HEK293 (cell line): ENCODE measurements around the gene PATL2.

Experiments
- BCL11A ChIP-seq: fragments of 450-650 bp; formaldehyde crosslinking; IDR thresholded peaks from 2 replicates; pipeline ENCODE4 v1.5.1; 2016; ENCODE audit warnings: low read depth, missing biosample characterization, missing genetic modification characterization
- BCL6B ChIP-seq: fragments of 450-650 bp; formaldehyde crosslinking; IDR thresholded peaks from 2 replicates; pipeline ENCODE4 v1.5.1; 2017; ENCODE audit warnings: missing biosample characterization, missing genetic modification characterization
- GFI1B ChIP-seq: fragments of 450-650 bp; formaldehyde crosslinking; IDR thresholded peaks from 2 replicates; pipeline ENCODE4 v1.5.1; 2016; ENCODE audit warnings: missing biosample characterization, missing genetic modification characterization
- GLIS2 ChIP-seq: fragments of 450-650 bp; formaldehyde crosslinking; IDR thresholded peaks from 2 replicates; pipeline ENCODE4 v1.5.1; 2016; ENCODE audit warnings: missing biosample characterization, missing genetic modification characterization
- KLF1 ChIP-seq: fragments of 450-650 bp; formaldehyde crosslinking; IDR thresholded peaks from 2 replicates; pipeline ENCODE4 v1.5.1; 2016; ENCODE audit warnings: missing biosample characterization, missing genetic modification characterization
- KLF10 ChIP-seq: fragments of 450-650 bp; IDR thresholded peaks from 2 replicates; pipeline ENCODE4 v1.5.1; 2018; ENCODE audit warnings: missing biosample characterization, mild to moderate bottlenecking, missing genetic modification characterization
- PBX3 ChIP-seq: sonication (generic); formaldehyde crosslinking; IDR thresholded peaks from 2 replicates; pipeline ENCODE4 v1.8.1; 2022; ENCODE audit warnings: mild to moderate bottlenecking, moderate library complexity, missing genetic modification reagents
- TRIM28 ChIP-seq: IDR thresholded peaks from 2 replicates; pipeline ENCODE4 v1.6.1; 2011; ENCODE audit warnings: low read length, control low read depth, borderline replicate concordance
- ZBTB17 ChIP-seq: fragments of 450-650 bp; formaldehyde crosslinking; IDR thresholded peaks from 2 replicates; pipeline ENCODE4 v1.5.1; 2016; ENCODE audit warnings: missing biosample characterization, missing genetic modification characterization
- ZBTB20 ChIP-seq: fragments of 450-650 bp; formaldehyde crosslinking; IDR thresholded peaks from 2 replicates; pipeline ENCODE4 v1.5.1; 2016; ENCODE audit warnings: missing biosample characterization, missing genetic modification characterization
- ZNF133 ChIP-seq: fragments of 450-650 bp; formaldehyde crosslinking; IDR thresholded peaks from 2 replicates; pipeline ENCODE4 v1.5.1; 2016; ENCODE audit warnings: missing biosample characterization, missing genetic modification characterization
- ZNF138 ChIP-seq: fragments of 450-650 bp; formaldehyde crosslinking; IDR thresholded peaks from 2 replicates; pipeline ENCODE4 v1.5.1; 2016; ENCODE audit warnings: missing biosample characterization, missing genetic modification characterization, borderline replicate concordance
- ZNF140 ChIP-seq: fragments of 450-650 bp; formaldehyde crosslinking; IDR thresholded peaks from 2 replicates; pipeline ENCODE4 v1.5.1; 2016; ENCODE audit warnings: missing biosample characterization, missing genetic modification characterization
- ZNF169 ChIP-seq: fragments of 450-650 bp; formaldehyde crosslinking; IDR thresholded peaks from 2 replicates; pipeline ENCODE4 v1.5.1; 2016; ENCODE audit warnings: missing biosample characterization, missing genetic modification characterization
- ZNF18 ChIP-seq: fragments of 450-650 bp; formaldehyde crosslinking; IDR thresholded peaks from 2 replicates; pipeline ENCODE4 v1.5.1; 2016; ENCODE audit warnings: missing biosample characterization, missing genetic modification characterization
- ZNF19 ChIP-seq: fragments of 450-650 bp; formaldehyde crosslinking; IDR thresholded peaks from 2 replicates; pipeline ENCODE4; 2016; ENCODE audit warnings: missing biosample characterization, missing genetic modification characterization, low read depth
- ZNF2 ChIP-seq: fragments of 450-650 bp; formaldehyde crosslinking; IDR thresholded peaks from 2 replicates; pipeline ENCODE4 v1.5.1; 2016; ENCODE audit warnings: missing biosample characterization, missing genetic modification characterization
- ZNF211 ChIP-seq: fragments of 450-650 bp; formaldehyde crosslinking; IDR thresholded peaks from 2 replicates; pipeline ENCODE4 v1.5.1; 2016; ENCODE audit warnings: low read depth, missing biosample characterization, missing genetic modification characterization
- ZNF221 ChIP-seq: fragments of 450-650 bp; formaldehyde crosslinking; IDR thresholded peaks from 2 replicates; pipeline ENCODE4 v1.5.1; 2017; ENCODE audit warnings: missing biosample characterization, missing genetic modification characterization, borderline replicate concordance
- ZNF24 ChIP-seq: fragments of 450-650 bp; formaldehyde crosslinking; IDR thresholded peaks from 2 replicates; pipeline ENCODE4 v1.5.1; 2016; ENCODE audit warnings: missing biosample characterization, missing genetic modification characterization
- ZNF324 ChIP-seq: fragments of 450-650 bp; formaldehyde crosslinking; IDR thresholded peaks from 2 replicates; pipeline ENCODE4 v1.5.1; 2016; ENCODE audit warnings: missing biosample characterization, missing genetic modification characterization
- ZNF341 ChIP-seq: fragments of 450-650 bp; formaldehyde crosslinking; IDR thresholded peaks from 2 replicates; pipeline ENCODE4; 2016; ENCODE audit warnings: low read depth, missing biosample characterization, missing genetic modification characterization
- ZNF354C ChIP-seq: fragments of 450-650 bp; formaldehyde crosslinking; IDR thresholded peaks from 2 replicates; pipeline ENCODE4 v1.5.1; 2016; ENCODE audit warnings: missing biosample characterization, missing genetic modification characterization, low read depth, borderline replicate concordance
- ZNF394 ChIP-seq: fragments of 450-650 bp; formaldehyde crosslinking; IDR thresholded peaks from 2 replicates; pipeline ENCODE4 v1.5.1; 2016; ENCODE audit warnings: missing biosample characterization, missing genetic modification characterization, mild to moderate bottlenecking, moderate library complexity, borderline replicate concordance
- ZNF544 ChIP-seq: fragments of 450-650 bp; formaldehyde crosslinking; IDR thresholded peaks from 2 replicates; pipeline ENCODE4 v1.5.0; 2017; ENCODE audit warnings: missing biosample characterization, missing genetic modification characterization
- ZNF548 ChIP-seq: fragments of 450-650 bp; formaldehyde crosslinking; IDR thresholded peaks from 2 replicates; pipeline ENCODE4 v1.5.1; 2016; ENCODE audit warnings: missing biosample characterization, missing genetic modification characterization
- ZNF555 ChIP-seq: fragments of 450-650 bp; formaldehyde crosslinking; conservative IDR thresholded peaks from 2 replicates; pipeline ENCODE4 v1.5.1; 2017; ENCODE audit warnings: missing biosample characterization, mild to moderate bottlenecking, missing genetic modification characterization, inconsistent platforms
- ZNF585B ChIP-seq: fragments of 450-650 bp; formaldehyde crosslinking; IDR thresholded peaks from 2 replicates; pipeline ENCODE4 v1.5.1; 2016; ENCODE audit warnings: missing biosample characterization, missing genetic modification characterization
- ZNF596 ChIP-seq: fragments of 450-650 bp; IDR thresholded peaks from 2 replicates; pipeline ENCODE4 v1.5.0; 2018; ENCODE audit warnings: missing biosample characterization, mild to moderate bottlenecking, missing genetic modification characterization, moderate library complexity
- ZNF623 ChIP-seq: fragments of 450-650 bp; formaldehyde crosslinking; IDR thresholded peaks from 2 replicates; pipeline ENCODE4 v1.5.1; 2016; ENCODE audit warnings: missing biosample characterization, missing genetic modification characterization
- ZNF626 ChIP-seq: fragments of 450-650 bp; sonication (Bioruptor Pico); formaldehyde crosslinking; IDR thresholded peaks from 2 replicates; pipeline ENCODE4 v1.5.1; 2018; ENCODE audit warnings: missing biosample characterization, missing genetic modification characterization, inconsistent platforms
- ZNF639 ChIP-seq: fragments of 450-650 bp; formaldehyde crosslinking; IDR thresholded peaks from 2 replicates; pipeline ENCODE4 v1.5.1; 2016; ENCODE audit warnings: missing biosample characterization, missing genetic modification characterization
- ZNF658 ChIP-seq: fragments of 450-650 bp; formaldehyde crosslinking; IDR thresholded peaks from 2 replicates; pipeline ENCODE4; 2016; ENCODE audit warnings: missing biosample characterization, missing genetic modification characterization
- ZNF664 ChIP-seq: fragments of 450-650 bp; formaldehyde crosslinking; IDR thresholded peaks from 2 replicates; pipeline ENCODE4 v1.5.1; 2016; ENCODE audit warnings: missing biosample characterization, missing genetic modification characterization
- ZNF677 ChIP-seq: fragments of 450-650 bp; IDR thresholded peaks from 2 replicates; pipeline ENCODE4 v1.5.0; 2018; ENCODE audit warnings: missing biosample characterization, mild to moderate bottlenecking, missing genetic modification characterization, moderate library complexity
- ZNF768 ChIP-seq: fragments of 450-650 bp; formaldehyde crosslinking; IDR thresholded peaks from 2 replicates; pipeline ENCODE4 v1.5.1; 2018; ENCODE audit warnings: missing biosample characterization, mild to moderate bottlenecking, missing genetic modification characterization
- ZSCAN30 ChIP-seq: fragments of 450-650 bp; IDR thresholded peaks from 2 replicates; pipeline ENCODE4 v1.5.1; 2018; ENCODE audit warnings: missing biosample characterization, mild to moderate bottlenecking, missing genetic modification characterization, moderate library complexity
- ZXDB ChIP-seq: fragments of 450-650 bp; formaldehyde crosslinking; IDR thresholded peaks from 2 replicates; pipeline ENCODE4 v1.5.1; 2016; ENCODE audit warnings: missing biosample characterization, missing genetic modification characterization

The PATL2 gene

GRCh38 chr15:44726568-44727484, 15.7 kb upstream of the PATL2 start (continued):
- TF ChIP-seq ZNF623 = no peak
- TF ChIP-seq ZNF221 (tag by site-specific recombination) = no peak
- TF ChIP-seq ZXDB = no peak
- no peak for TF ChIP-seq ZNF658 (tag by site-specific recombination)
- no peak for TF ChIP-seq GLIS2 (tag by site-specific recombination)
- no peak for TF ChIP-seq ZNF596 (tag by site-specific recombination)
- no peak for TF ChIP-seq ZNF169 (tag by site-specific recombination)
- no peak for TF ChIP-seq PBX3 (CRISPR knock-in tag)
- TF ChIP-seq ZNF677 (tag by site-specific recombination) = no peak
- no peak for TF ChIP-seq ZNF555
- TF ChIP-seq ZNF19 (tag by site-specific recombination) = no peak
- no peak for TF ChIP-seq ZNF768 (tag by site-specific recombination)
- peak; percentile 11; the same call in 1 of the 2 replicates for TF ChIP-seq ZNF394 (tag by site-specific recombination)
- TF ChIP-seq ZSCAN30 (tag by site-specific recombination) = no peak
- no peak for TF ChIP-seq ZNF2 (tag by site-specific recombination)
- no peak for TF ChIP-seq GFI1B (tag by site-specific recombination)
- peak; percentile 32; the same call in 1 of the 2 replicates for TF ChIP-seq ZNF341 (tag by site-specific recombination)
- TF ChIP-seq KLF10 (tag by site-specific recombination) = no peak
- TF ChIP-seq ZNF354C (tag by site-specific recombination) = no peak
- TF ChIP-seq BCL11A = no peak
- TF ChIP-seq ZNF664 (tag by site-specific recombination) = no peak
- no peak for TF ChIP-seq ZNF548
- TF ChIP-seq ZNF544 (tag by site-specific recombination) = no peak
- TF ChIP-seq ZNF324 (tag by site-specific recombination) = no peak
- TF ChIP-seq ZNF211 = no peak
- no peak for TF ChIP-seq ZNF24 (tag by site-specific recombination)
- TF ChIP-seq ZNF585B = no peak
- no peak for TF ChIP-seq ZNF18 (tag by site-specific recombination)
- 0 out of 2 replicates have a peak, but pooled peaks have one; percentile 44 for TF ChIP-seq TRIM28
- no peak for TF ChIP-seq KLF1 (tag by site-specific recombination)
- no peak for TF ChIP-seq ZNF133 (tag by site-specific recombination)
- no peak for TF ChIP-seq ZNF626 (tag by site-specific recombination)
- TF ChIP-seq ZBTB20 (tag by site-specific recombination) = peak; percentile 21; the same call in 1 of the 2 replicates
- TF ChIP-seq ZNF140 (tag by site-specific recombination) = no peak
- no peak for TF ChIP-seq ZNF639 (tag by site-specific recombination)
- peak; percentile 86 for TF ChIP-seq ZBTB17 (tag by site-specific recombination)
- TF ChIP-seq ZNF138 (tag by site-specific recombination) = no peak
- no peak for TF ChIP-seq BCL6B
